RKO (cell line): ENCODE data around the gene SHQ1.

Experiments
- DNase-seq: peaks from one replicate; pipeline ENCODE4 v3.0.0-alpha.2; 2016; ENCODE audit warnings: low spot score

The SHQ1 gene

DNA sequence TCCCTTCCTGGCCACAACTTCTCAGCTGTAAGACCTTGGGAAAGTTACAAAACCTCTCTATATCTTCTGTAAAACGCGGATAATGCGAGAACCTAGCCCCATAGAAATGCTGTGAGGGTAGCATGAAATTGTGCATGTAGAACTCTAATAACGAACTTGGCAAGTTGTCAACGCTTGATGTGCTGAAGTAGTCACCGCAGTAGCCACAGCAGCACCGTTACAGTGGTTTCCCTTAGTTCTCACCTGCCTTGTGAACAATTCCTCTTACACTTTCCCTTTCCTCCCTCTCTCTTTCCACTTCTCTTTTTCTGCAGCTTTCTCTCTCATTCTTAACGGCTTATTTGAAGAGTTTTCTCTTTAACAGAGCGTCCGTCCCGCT is 447 bp upstream of the SHQ1 start:
- peak; percentile 64 for DNase-seq

DNA sequence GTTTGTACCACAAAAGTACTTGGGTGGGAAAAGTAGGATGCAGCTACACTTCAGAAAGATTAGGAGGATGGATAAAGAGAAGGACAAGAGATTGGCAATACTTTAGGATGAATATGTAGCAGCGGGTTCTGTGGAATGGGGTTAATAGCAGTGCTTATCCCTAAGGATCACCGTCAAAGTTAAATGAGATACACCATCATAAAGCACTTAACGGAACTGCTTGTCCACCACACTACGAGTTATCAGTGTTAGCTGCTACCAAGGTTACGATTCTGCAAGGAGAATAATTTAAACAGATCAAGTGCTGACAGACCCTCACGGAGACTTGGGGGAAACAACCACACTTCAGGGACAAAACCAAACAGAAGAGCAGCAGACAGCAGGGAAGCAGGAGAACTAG is 963 bp downstream of the SHQ1 start:
- peak; percentile 28 for DNase-seq

DNA sequence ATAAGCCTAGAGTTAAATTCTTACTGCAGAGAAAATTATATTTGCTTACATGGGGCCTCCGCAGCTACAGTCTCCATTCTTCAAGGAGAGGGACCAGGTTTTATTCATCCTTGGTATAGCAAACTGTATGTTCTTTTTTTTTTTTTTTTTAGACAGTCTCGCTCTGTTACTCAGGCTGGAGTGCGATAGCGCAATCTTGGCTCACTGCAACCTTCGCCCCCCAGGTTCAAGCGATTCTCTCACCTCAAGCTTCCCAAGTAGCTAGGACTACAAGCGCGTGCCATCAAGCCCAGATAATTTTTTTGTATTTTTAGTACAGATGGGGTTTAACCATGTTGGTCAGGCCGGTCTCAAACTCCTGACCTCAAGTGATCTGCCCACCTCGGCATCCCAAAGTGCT is 2.1 kb downstream of the SHQ1 start:
- DNase-seq, result no peak

DNA sequence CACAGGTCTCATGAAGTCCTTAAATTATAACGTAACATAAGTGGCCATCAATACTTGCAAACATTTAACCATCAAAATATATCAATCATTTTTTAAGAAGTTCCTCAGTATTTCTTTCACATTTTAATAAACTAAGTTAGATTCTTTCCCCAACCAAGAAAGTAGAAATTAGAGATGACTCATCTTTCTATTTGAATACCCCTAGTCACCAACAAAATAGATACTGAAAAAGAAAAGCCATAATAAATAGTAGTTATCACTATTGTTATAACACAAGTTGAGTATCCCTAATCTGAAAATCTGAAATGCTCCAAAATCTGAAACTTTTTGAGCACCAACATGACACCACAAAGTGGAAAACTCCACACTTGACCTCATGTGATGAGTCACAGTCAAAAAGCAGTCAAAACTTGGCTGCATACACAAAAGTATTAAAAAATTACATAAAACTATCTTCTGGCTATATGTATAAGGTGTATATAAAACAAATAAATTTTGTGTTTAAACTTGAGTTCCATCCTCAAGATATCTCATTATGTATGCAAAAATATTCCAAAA is 3.7 kb downstream of the SHQ1 start:
- DNase-seq, result peak; percentile 20

DNA sequence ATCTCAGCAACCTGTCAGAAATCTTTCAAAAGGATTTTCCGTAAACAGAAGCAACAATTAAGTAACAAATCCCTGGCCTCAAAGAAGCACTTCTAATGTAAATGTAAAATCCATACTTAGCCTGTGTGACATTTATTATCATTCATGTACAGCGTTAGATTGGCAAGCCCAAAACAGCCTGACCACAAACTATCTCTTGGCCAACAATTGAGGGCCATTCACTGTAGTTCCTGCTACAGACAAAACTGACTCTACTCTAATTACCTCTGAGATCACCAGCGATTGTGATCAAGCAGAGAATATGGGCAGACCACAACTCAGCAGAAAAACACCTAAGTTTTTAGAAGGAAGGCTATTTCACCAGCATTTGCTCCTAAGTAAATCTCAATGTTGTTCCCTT is 9.2 kb downstream of the SHQ1 start:
- DNase-seq, result no peak

DNA sequence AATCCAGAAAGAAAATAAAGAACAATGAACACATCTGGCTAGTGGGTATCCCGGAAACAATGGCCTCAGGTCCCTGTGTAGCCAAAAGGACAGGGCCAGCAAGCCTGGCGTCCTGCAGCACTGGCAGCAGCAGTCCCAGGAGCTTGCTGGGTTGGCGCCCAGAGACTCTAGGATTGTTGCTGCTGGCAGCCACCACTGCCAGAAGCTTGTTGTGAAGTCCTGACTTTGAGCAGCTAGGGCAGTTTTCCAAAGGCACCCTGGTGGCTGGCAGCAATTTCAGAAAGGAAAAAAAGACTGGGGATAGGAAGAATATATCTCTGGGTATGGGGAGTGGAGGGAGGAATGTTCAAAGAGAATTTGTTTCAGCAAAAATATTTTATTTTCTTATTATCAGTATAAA is 11.3 kb downstream of the SHQ1 start:
- no peak for DNase-seq

DNA sequence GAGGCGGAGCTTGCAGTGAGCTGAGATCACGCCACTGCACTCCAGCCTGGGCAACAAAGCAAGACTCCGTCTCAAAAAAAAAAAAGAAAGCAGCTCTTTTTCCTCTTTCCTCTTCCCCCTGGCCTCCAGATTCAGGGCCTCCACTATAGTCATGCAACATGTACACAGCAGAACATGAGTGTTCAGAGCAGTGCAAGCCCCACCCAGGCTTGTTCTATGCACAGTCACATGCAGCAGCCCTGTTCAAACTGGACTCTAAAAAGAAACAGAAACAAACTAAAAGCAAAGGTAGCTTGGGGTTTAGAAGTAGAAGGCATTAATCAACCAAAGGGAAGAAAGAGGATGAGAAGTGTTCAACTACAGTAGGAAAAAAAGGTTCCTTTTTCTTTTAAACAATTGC is 11.8 kb downstream of the SHQ1 start:
- no peak for DNase-seq

DNA sequence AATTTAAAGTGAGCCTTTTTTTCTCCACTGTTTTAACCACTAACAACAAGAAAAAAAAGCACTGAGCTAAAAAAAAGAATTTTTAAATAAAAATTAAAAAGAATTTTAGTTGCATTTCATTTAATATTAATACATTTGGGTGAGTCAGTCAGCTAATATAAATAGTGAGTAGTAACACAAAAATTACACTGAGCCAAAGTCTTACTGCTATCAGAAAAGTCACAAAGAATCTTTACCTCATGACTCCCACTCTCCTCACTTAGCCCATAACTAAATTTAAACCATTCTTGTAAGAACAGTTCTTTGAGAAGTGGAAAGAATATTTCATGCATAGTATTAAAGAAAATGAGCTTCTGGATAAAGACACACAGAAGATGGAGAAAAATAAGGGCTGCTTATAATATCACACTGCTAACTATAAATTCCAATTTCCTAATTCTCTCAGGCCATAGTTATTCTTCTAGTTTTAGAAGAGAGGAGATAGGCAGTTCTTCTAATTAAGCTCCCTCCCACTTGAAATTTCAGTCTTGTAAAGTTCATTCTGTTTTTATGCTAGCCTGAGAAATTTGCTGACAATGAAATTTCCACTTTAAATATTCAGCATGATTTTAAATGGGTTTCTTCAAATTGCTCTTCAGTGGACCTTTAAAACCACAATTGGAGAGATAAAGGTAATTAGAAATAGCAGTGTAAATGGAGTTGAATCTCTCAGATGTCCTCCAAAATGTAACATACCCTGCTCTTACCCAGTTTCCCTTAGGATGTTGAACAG is 17.6 kb downstream of the SHQ1 start:
- no peak for DNase-seq

DNA sequence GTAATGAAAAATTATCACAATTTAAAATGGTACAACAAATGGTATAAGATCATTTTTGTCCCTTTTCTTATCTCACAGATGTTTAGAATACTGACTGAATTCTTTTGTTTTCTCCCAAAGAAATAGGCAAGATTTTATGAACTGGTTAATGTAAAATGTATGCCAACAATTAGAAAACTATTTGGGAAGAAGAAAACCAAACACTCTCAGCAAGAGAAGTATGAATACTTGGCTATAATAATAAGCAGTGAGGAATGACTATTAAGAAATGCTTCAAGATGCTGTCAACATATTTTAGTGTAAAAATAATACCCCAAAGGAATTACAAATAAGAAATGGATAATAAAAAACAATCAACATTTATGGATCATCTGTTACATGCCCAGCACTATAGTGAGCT is 18.5 kb downstream of the SHQ1 start:
- no peak for DNase-seq

DNA sequence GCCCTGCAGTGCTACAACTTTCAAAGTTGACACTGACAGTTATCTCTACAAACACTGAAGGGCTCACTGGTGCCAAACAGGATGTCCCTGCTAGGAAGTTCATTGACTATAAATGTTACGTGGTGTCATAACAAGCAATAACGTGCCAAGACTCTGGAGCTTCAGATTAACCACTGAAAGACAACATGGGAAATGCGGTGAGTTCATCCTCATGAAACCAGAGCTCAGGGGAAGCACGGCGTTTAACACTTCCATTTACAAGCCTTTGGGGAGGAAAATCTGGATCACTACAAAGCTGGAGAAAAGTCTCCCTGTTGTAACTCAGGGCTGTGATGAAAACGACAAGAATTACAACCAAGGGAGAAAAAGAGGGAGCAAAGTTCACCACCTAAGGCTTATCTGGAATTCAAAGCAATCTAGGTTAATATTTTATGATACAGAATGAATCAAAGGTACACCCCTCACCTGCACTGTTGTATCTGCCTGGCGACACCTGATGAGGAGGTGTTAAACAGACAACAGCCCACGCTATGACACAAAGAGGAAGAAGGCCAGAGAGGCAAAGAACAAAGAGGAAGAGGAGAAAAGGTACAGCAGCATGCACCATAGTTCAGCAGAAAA is 27.0 kb downstream of the SHQ1 start:
- no peak for DNase-seq

DNA sequence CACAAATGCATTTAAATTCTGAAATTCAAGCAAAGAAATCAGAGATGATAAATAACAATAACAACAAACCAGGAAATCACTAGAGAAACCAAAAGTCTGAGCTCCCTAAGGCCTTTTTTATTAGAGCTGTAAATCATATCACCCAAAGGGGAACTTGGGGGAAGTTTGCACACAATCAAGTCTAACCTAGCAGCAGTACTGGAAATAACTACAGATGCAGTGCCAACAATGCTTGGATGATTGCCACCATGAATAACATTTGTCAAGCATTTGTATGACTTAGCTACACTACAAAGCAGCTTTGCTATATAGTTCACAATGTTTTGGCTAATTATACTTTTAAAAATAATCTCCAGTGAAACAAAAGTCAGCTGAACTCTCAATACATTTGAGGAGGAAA is 27.8 kb downstream of the SHQ1 start:
- no peak for DNase-seq

DNA sequence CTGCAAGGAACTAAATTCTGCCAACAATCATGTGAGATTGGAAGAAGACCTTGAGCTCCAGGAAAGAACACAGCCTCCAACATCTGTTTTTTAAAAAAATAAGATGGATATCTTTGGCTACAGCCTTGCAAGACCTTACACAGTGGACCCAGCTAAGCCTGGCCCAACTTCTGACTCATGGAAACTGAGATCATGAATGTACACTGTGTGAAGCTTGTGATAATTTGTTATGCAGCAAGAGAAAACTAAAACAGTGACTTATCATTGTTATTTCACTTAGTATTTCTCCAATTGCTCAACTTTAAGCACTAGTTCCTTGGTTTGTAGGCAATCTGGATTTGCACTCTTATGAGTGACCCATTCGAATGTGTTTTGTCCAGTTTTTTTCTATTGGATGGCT is 29.3 kb downstream of the SHQ1 start:
- DNase-seq, result no peak

DNA sequence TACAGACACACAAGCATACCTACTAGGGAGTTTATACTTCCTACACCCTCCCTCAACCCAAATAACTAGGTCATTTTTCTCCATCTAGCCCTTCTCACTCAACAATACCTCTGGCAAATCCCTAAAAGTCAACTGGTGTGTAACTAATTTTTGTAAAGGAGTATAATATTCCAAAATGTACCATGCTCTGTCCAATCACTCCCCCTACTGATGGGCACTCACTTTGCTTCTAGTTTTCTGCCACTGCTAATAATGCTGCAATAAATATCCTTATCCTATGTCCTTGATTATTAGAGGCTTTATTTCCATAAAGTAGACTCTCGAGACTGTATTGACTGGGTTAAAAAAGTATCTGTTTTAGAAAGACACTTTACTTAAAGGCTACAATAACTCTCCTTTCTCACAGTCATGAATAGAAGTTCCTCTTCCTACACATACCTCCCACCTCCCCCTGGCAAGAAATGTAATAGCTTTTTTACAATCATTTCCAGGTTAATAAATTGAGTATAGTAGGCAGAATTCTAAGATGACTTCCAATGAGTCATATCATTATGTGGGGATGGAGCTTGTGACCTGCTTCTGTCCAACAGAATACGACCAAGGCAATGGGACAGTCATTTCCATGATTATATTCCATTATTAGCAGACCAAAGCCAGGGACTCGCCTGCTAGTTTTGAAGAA is 30.0 kb downstream of the SHQ1 start:
- DNase-seq, result no peak

DNA sequence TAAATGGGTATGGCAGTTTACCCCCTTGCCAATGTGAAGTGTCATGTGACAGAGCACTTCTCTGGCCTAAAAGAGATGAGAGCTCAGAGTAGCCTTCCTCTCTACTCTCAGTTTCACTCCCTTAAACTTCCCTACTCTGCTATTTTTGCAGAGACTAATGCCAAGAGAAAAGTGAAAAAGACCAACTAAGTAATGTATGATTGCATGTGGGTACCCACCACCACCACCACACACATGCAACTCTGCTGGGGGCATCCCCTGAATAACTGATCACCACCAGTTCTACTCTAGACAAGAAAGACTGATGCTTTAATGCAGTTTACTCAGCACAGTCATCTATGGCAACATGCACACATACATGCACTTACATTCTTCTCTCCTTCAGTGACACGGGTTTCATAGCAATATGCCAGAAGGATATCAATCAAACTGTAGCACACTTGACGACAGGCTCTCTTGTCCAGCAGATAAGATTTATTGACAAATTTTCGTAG is 31.3 kb downstream of the SHQ1 start:
- DNase-seq, result no peak

DNA sequence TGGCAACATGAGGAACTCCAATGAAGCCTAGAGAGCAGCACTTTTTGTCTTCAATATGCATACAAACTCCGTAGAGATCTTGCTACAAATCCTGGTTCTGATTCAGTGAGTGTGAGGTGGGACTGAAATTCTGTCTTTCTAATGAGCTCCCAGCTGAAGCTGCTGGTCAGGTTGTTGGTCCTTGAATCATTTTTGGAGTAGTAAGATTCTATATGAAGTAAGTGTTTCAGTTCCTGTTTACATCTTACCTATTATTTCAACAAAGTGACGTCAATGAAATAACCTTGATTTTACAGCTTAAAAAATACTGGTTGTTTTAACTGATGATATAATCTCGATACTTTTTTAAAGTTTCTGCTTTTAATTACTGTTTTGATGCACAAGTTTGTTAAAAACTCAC is 33.9 kb downstream of the SHQ1 start:
- no peak for DNase-seq

DNA sequence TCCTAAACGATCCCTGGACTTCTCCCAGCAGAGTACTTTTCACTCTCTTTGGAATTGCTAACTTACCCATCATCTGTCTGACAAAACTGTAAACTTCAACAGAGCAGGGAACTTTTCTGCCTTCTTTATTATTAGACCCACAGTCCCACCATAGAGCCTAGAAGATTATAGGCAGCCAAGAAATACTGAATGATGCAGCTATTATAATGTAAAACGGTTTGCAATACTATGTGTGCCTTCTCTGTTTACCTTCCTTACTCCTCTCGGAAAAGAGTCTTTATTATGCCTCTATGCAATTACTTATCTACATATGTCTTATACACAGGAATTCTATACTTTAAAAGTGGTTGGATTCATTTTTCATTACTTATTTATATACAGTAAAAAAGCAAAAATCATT is 36.0 kb downstream of the SHQ1 start:
- no peak for DNase-seq

DNA sequence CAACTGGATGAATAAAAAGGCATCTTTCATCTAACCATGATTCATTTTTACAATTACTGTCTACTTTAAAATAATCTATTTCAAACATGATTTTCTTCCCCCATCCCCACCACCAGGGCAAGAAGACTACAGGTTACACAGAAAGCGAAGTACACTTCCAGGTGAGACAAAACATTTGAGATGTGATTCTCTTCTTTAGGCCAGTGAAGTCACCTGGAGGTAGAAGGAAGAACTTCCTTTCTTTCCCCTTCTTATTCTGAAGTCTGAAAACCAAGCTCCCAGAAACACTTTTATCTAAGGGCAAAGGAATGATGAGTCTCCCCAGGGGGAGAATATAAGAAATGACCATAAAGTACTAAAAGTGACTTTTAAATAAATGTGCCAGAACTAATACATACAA is 36.7 kb downstream of the SHQ1 start:
- DNase-seq, result no peak

DNA sequence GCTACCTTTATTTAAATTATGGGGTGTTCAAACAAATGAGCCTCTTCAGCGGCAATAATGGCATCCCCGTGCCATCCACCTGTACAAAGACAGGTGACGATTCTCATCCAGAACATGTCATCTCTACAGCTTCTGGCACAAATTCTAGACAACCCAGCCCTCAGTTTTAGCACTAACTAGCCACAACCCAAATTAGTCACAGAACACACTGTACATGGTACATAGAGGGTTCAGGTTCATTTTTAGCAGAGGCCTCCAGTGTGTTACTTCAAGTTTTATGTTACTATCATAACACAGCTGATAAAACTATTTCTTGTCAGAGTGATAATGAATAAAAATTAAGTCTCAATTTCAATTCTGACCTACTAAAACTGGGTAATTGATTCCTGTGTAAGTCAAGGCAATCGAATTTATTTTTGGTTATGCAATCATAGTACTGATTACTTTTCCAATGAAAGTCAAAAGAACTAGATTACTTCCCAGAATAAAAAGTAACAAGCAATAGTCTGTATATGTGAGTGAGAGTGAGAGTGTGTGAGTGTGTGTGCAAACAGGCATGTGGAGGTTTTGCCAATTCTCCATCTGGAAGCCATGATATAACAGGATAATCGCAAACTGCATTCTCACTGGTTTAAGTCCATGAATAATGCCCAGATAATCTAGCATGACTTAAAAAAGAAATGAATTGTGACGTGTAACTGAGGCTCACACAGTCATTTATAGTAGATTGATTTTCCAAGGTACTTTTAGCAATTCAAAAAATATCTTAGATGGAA is 37.4 kb downstream of the SHQ1 start:
- no peak for DNase-seq

DNA sequence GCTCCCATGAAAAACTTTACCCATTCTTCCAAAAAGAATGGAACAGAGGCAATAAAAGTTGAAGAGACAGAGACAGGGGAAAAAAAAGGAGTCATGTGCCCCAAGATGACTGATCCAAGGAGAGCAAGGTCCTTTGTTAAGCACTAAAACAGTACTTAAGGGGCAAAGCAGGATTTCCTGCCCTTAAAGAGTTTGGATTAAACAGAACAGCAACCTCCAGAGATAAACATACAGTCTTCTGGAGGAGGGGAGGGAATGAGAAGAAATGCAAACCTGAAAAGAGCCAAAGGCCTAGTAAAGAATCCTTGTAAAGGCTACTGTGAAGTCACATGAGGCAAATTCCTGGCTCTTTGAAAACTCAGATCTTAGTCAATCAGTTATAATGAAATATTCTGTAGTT is 38.2 kb downstream of the SHQ1 start:
- DNase-seq, result no peak

DNA sequence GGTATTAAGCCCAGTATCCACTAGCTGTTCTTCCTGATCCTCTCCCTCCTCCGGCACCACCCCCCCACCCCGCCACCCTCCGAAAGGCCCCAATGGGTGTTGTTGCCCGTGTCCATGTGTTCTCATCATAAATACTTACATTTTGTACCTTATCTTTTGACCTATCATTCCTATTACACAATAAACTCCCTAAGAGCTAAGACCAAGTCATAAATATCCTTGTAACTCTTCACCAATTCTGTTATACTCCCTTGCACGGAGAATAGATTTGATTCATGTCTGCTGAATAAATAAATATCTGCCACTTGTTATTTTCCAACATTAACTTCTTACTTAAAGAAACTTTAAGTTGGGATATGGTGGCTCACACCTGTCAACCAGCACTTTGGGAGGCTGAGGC is 43.9 kb downstream of the SHQ1 start:
- DNase-seq, result no peak

DNA sequence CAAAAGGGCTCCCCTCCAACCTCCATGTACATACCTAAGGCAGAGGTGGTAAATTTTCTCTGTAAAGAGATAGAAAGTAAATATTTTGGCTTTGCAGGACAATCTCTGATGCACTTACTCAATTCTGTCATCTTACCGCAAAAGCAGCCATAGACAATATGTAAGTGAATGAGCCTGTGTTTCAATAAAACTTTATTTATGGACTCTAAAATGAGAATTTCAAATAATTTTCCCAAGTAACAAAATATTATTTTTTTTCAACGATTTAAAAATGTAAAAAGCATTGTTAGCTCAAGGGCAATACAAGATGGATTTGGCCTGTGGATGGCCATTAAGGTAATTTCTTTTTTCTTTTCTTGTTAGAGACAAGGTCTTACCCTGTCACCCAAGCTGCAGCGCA is 44.7 kb downstream of the SHQ1 start:
- no peak for DNase-seq

DNA sequence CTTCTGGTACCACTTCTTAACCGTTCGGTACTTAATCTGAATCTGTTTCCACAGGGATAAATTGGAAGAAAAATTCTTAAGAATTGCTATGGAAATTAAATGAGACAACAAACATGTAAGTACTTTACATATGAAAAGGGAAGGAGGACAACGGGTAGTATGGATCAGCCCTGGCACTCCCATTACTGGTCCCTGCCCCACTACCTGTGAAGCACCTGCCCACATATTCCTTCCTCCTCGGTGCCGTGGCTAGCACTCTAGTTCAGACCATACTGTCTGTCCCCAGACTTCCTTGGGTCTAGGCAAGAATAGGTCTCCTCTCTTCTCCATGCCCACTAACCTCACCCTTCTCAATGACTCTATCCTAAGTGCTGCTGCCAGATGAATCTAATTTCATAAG is 46.2 kb downstream of the SHQ1 start:
- no peak for DNase-seq
